Endothelial cell of coronary artery (primary cell): ENCODE measurements around the gene AMHR2. TPM values are rescaled to one million over a fixed set of nuclear protein-coding genes. Genes with fewer than 3 reads are reported as not detected.

ENCODE experiments used
- total RNA-seq: library from RNA; depleted of rRNA; stranded (reverse); fragments of >200 nt; gene quantifications from 2 replicates; pipeline ENCODE4 v1.2.3, GENCODE V29; 2014

The AMHR2 gene
- total RNA-seq = 0.09 TPM in 1 of 2 replicates, not detected in the other

DNA sequence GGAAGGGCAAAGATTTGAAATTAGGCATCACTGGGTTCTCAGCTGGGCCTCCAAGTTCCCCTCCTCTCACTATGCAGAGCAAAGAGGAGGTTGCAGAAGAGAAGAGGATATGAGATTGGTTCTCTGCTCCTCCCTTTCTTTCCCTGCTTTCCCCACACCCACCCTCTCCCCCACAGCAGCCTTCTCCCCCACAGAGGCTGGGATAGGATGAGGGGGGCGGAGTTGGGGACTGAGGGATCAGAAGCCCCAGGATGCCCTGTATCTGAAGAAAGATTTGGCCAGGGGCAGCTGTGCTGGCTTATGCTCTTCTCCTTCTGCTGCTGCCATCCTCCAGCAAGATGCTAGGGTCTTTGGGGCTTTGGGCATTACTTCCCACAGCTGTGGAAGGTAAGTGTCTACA, at the start of gene AMHR2:
TSS of gene AMHR2 (plus strand) at position 259 of the 400 bp plus-strand sequence. CDS start at position 339, 80 bp downstream.

DNA sequence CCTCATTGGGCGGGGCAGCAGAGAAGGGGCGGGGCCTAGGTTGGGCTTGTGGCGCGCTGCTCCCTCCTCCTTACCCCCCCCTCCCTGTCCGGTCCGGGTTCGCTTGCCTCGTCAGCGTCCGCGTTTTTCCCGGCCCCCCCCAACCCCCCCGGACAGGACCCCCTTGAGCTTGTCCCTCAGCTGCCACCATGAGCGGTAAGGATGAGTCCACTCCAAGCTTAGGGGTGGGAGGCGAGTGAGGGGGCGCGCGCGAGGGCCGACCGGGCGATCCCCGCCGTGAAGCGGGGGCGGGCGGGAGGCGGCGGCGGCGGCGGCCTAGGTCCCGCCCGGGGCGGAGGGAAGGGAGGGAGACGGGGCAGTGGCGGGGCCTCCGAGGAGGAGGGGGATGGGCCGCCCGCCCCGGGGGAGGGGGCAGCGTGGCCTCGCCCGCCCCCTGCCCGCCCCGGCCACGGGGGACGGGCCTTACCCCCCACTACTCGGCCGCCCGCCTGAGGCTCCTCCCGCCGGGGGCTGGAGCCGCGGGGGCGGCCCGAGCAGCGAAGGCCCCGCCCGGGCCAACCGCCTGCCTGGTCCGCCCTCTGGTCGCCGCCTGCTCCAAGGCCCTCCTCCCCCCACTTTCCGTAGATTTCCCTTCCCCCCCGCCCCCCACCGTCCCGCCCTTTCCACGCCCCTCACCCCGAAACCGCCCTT, 43.4 kb upstream of the AMHR2 start, which contains the start of gene SP1:
TSS of gene SP1 (plus strand) at position 73 of the 690 bp plus-strand sequence. CDS start at position 189, 116 bp downstream.

DNA sequence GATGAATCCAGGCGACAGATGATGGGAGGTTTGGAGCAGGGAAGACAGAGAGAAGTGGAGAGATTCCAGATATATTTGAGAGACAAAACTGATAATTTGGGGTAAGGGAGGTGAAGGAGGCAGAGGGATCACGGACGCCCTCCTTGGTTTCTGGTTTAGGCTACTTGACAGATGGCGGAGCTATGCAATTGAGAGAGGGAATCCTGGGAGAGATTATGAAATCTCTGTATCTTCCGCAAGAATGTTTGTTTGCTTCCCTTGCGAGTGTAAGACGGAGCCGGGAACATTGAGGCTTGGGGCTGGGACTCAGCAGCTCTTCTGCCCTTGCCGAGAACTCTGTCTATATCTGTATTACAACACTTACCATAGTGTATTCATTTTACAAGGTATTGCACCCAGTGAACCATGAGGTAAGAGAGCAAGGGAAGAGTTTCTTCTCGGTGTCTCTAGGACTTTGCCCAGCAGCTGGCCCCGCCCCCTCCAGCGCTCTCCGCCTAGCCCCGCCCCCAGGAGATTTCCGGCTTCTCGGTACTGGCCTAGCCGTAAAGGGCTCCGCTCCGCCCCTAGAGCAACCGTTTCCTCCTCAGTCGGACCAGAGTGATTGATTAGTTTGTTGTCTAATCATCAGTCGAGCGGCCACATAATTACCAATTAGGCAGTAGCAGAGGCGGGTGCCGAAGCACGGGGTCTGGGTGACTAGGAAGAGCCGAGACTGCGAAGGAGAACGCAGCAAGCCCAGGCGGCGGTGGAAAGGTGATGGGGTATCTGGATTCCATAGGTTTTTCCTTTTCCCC, 17.6 kb downstream of the AMHR2 start, which contains the start of gene PRR13:
TSS of gene PRR13 (plus strand) at position 695 of the 794 bp plus-strand sequence. CDS start 981 bp downstream, outside the sequence.

DNA sequence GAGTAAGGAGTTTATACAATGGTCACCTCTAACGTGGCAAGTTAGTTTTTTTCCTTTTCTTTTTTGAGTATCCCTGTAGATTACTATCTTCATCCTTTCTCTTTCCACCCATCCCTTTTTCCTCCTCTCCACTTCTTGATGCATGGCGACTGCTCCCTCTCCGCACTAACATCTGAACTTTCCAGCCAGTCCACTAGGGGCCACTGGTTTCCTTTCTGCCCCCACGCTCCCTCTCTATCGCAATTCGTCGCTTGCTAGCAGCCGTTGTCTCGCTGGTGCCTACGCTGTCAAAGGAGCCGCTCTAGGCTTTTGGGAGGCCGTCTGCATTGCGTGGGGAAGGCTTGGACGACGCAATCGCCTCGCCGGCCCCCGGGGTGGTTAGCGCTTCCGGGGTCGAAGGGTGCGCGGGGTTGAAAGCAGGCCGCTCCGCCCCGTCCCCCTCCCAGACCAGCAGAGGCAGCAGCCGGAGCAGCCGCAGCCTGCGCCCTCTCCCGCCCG, 28.1 kb downstream of the AMHR2 start, which contains the start of gene PCBP2:
TSS of gene PCBP2 (plus strand) at position 442 of the 498 bp plus-strand sequence. CDS start 2,699 bp downstream, outside the sequence.

Other genes starting within 250 kb of the AMHR2 start
- gene ZNF740, start 243.1 kb upstream of the AMHR2 start, total RNA-seq = 13.7 and 14.9 TPM in 2 replicates
- gene CSAD, start 242.9 kb upstream of the AMHR2 start, total RNA-seq = 3.4 and 5.2 TPM in 2 replicates
- 0.18 and 0.38 TPM in 2 replicates for gene ITGB7, start 216.6 kb upstream of the AMHR2 start, total RNA-seq
- gene RARG, start 191.6 kb upstream of the AMHR2 start, total RNA-seq = 4.0 and 8.5 TPM in 2 replicates
- 3.6 and 5.9 TPM in 2 replicates for gene ESPL1, start 155.6 kb upstream of the AMHR2 start, total RNA-seq
- 563 and 625 TPM in 2 replicates for gene PFDN5, start 128.3 kb upstream of the AMHR2 start, total RNA-seq
- gene MYG1, start 124.2 kb upstream of the AMHR2 start, total RNA-seq = 40.4 and 45.9 TPM in 2 replicates
- gene AAAS, start 102.2 kb upstream of the AMHR2 start, total RNA-seq = 37.4 and 39.6 TPM in 2 replicates
- not detected in 2 replicates for gene SP7, start 87.5 kb upstream of the AMHR2 start, total RNA-seq
- 21.2 and 28.2 TPM in 2 replicates for gene SP1, start 43.7 kb upstream of the AMHR2 start, total RNA-seq
- 17.5 and 20.3 TPM in 2 replicates for gene PRR13, start 17.9 kb downstream of the AMHR2 start, total RNA-seq
- 268 and 352 TPM in 2 replicates for gene PCBP2, start 28.2 kb downstream of the AMHR2 start, total RNA-seq
- 15.9 and 18.9 TPM in 2 replicates for gene MAP3K12, start 75.6 kb downstream of the AMHR2 start, total RNA-seq
- 42.1 and 49.3 TPM in 2 replicates for gene TARBP2, start 77.4 kb downstream of the AMHR2 start, total RNA-seq
- gene NPFF, start 83.6 kb downstream of the AMHR2 start, total RNA-seq = not detected in 2 replicates
- gene ATF7, start 202.5 kb downstream of the AMHR2 start, total RNA-seq = 8.4 and 9.2 TPM in 2 replicates